GM12878 (cell line): ENCODE measurements around the gene KLHDC8A. TPM values are rescaled to one million over a fixed set of nuclear protein-coding genes. Genes with fewer than 3 reads are reported as not detected.
A peak's percentile ranks its signal among the peaks of the same experiment; 100 is the strongest.

ENCODE experiments used
- BRCA1 ChIP-seq: IDR thresholded peaks from 2 replicates; pipeline ENCODE4 v1.6.1; 2011; ENCODE audit warnings: low read depth, low read length, improper control_type of control experiment
- CHD4 ChIP-seq: fragments of 200-600 bp; sonication (generic); IDR thresholded peaks from 2 replicates; pipeline ENCODE4 v1.6.1; 2016; ENCODE audit warnings: mild to moderate bottlenecking
- CREM ChIP-seq: IDR thresholded peaks from 2 replicates; pipeline ENCODE4 v1.6.1; 2014; ENCODE audit warnings: antibody characterized with exemption, low read depth
- DPF2 ChIP-seq: fragments of 450-650 bp; IDR thresholded peaks from 2 replicates; pipeline ENCODE4 v1.6.1; 2017; ENCODE audit warnings: mild to moderate bottlenecking
- EP300 ChIP-seq, 2 experiments: fragments of 150-350 bp in 1 of 2; IDR thresholded peaks; 2 replicates each; pipeline ENCODE4 v1.6.1; 2011 to 2012; ENCODE audit warnings: low read depth in 2 of 2, low read length in 2 of 2, borderline replicate concordance in 1 of 2, improper control_type of control experiment in 1 of 2, inconsistent platforms in 1 of 2; ENCODE audit not compliant: control insufficient read depth in 1 of 2
- FOS ChIP-seq: IDR thresholded peaks from 3 replicates; pipeline ENCODE4 v1.6.1; 2011; ENCODE audit warnings: borderline replicate concordance; ENCODE audit not compliant: insufficient read length; ENCODE audit errors: extremely low read depth
- HCFC1 ChIP-seq: fragments of 150-350 bp; IDR thresholded peaks from 2 replicates; pipeline ENCODE4 v1.6.1; 2014; ENCODE audit warnings: low read length
- MTA2 ChIP-seq: fragments of 450-650 bp; IDR thresholded peaks from 2 replicates; pipeline ENCODE4 v1.6.1; 2016; ENCODE audit warnings: low read depth, mild to moderate bottlenecking, moderate library complexity
- MYC ChIP-seq: IDR thresholded peaks from 2 replicates; pipeline ENCODE4 v1.6.1; 2011; ENCODE audit warnings: mild to moderate bottlenecking, low read length, moderate library complexity, inconsistent platforms; ENCODE audit not compliant: insufficient read depth, insufficient replicate concordance, insufficient read length, severe bottlenecking
- NR2C1 ChIP-seq: fragments of 450-650 bp; IDR thresholded peaks from 2 replicates; pipeline ENCODE4 v1.6.1; 2017; ENCODE audit warnings: antibody characterized with exemption, mild to moderate bottlenecking, moderate library complexity
- PML ChIP-seq: IDR thresholded peaks from 2 replicates; pipeline ENCODE4 v1.6.1; 2012; ENCODE audit warnings: low read length, inconsistent platforms
- SIX5 ChIP-seq: IDR thresholded peaks from 2 replicates; pipeline ENCODE4 v1.6.1; 2011; ENCODE audit warnings: mild to moderate bottlenecking, low read depth, low read length, moderate library complexity; ENCODE audit not compliant: severe bottlenecking
- SMC3 ChIP-seq: IDR thresholded peaks from 2 replicates; pipeline ENCODE4 v1.6.1; 2011; ENCODE audit warnings: low read length, improper control_type of control experiment, borderline replicate concordance
- STAT1 ChIP-seq: fragments of 450-650 bp; conservative IDR thresholded peaks from 2 replicates; pipeline ENCODE4 v1.6.1; 2014; ENCODE audit warnings: antibody characterized with exemption, mild to moderate bottlenecking
- STAT3 ChIP-seq: IDR thresholded peaks from 2 replicates; pipeline ENCODE4 v1.6.1; 2011; ENCODE audit warnings: low read depth, low read length, improper control_type of control experiment
- SUPT20H ChIP-seq: IDR thresholded peaks from 2 replicates; pipeline ENCODE4 v1.6.1; 2011; ENCODE audit warnings: low read depth, mild to moderate bottlenecking, low read length, moderate library complexity, borderline replicate concordance; ENCODE audit not compliant: control insufficient read depth
- ZBED1 ChIP-seq: IDR thresholded peaks from 2 replicates; pipeline ENCODE4 v1.6.1; 2016; ENCODE audit warnings: borderline replicate concordance
- ZNF207 ChIP-seq: fragments of 450-650 bp; IDR thresholded peaks from 2 replicates; pipeline ENCODE4 v1.6.1; 2014; ENCODE audit warnings: antibody characterized with exemption, mild to moderate bottlenecking, borderline replicate concordance
- ZNF274 ChIP-seq: IDR thresholded peaks from one replicate; pipeline ENCODE4 v1.8.0; 2011; ENCODE audit not compliant: insufficient read length, insufficient read depth
- polyA plus RNA-seq, 11 experiments: library from polyadenylated mRNA; depleted of rRNA in 4 of 11; unstranded in 6 of 11; stranded (reverse) in 5 of 11; fragments of >200 nt; fragmentation: Nextera tagmentation in 4 of 11; fragmentation: Illumina TruSeq in 1 of 11; extraction: Ambion mirVana in 4 of 11; extraction: Trizol in 1 of 11; gene quantifications; 1 replicate in 1 of 11; 2 replicates in 10 of 11; pipeline versions ENCODE4 v1.2.1 to v1.2.3, GENCODE V29; 2011 to 2016; ENCODE audit warnings: inconsistent platforms in 2 of 11, missing spikeins in 2 of 11, low read depth in 1 of 11
- total RNA-seq, 4 experiments: library from RNA; depleted of rRNA in 3 of 4; stranded (reverse); fragments of >200 nt in 3 of 4; fragmentation: Illumina TruSeq in 1 of 4; extraction: Trizol in 1 of 4; gene quantifications; 2 replicates each; pipeline versions ENCODE4 v1.2.1 to v1.2.3, GENCODE V29; 2013 to 2021
- TF ChIP-seq, protein P1 (sequence below): IDR thresholded peaks from 2 replicates; pipeline ENCODE4 v1.6.1; 2012; ENCODE audit warnings: mild to moderate bottlenecking, low read depth, low read length
- TF ChIP-seq, protein P2 (sequence below): fragments of 450-650 bp; formaldehyde crosslinking; IDR thresholded peaks from 2 replicates; pipeline ENCODE4 v1.5.0; 2022; ENCODE audit warnings: mild to moderate bottlenecking, missing genetic modification characterization
- TF ChIP-seq, protein P3 (sequence below): IDR thresholded peaks from 2 replicates; pipeline ENCODE4 v1.6.1; 2011; ENCODE audit warnings: borderline replicate concordance, low read depth, mild to moderate bottlenecking, moderate library complexity, low read length; ENCODE audit not compliant: insufficient read depth, poor library complexity, severe bottlenecking

The KLHDC8A gene
- total and polyA plus RNA-seq, 10 of the 15 experiments (the other 5 are each of a cell fraction or from before 2014, with no cell fraction given), result not detected

DNA sequence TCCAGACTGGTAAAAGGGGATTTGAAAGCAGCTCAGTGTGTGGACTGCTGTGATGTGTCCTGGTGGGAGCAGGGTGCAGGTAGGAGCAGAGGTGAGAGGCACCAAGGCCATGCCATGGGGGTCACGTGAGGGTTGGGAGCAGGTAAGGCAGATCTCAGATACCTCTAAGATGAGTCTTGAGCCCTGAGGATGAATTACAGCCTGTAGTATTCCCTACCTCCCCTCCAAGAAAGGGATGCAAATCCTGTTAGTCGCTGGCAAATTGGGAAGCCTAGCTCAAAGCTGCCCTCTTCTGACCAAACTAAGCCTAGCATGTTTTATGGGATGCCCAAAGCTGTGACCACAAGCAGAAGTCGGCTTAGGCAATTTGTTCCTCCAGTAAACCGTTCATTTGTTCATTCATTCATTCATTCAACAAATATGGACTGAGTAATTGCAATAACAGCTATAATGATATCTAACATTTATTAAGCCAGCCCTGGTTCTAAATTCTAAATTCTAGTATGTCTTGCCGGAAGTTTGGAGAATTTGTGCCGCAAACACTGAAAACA is 31.3 kb downstream of the KLHDC8A start (continued):
- TF ChIP-seq, protein P1, sequence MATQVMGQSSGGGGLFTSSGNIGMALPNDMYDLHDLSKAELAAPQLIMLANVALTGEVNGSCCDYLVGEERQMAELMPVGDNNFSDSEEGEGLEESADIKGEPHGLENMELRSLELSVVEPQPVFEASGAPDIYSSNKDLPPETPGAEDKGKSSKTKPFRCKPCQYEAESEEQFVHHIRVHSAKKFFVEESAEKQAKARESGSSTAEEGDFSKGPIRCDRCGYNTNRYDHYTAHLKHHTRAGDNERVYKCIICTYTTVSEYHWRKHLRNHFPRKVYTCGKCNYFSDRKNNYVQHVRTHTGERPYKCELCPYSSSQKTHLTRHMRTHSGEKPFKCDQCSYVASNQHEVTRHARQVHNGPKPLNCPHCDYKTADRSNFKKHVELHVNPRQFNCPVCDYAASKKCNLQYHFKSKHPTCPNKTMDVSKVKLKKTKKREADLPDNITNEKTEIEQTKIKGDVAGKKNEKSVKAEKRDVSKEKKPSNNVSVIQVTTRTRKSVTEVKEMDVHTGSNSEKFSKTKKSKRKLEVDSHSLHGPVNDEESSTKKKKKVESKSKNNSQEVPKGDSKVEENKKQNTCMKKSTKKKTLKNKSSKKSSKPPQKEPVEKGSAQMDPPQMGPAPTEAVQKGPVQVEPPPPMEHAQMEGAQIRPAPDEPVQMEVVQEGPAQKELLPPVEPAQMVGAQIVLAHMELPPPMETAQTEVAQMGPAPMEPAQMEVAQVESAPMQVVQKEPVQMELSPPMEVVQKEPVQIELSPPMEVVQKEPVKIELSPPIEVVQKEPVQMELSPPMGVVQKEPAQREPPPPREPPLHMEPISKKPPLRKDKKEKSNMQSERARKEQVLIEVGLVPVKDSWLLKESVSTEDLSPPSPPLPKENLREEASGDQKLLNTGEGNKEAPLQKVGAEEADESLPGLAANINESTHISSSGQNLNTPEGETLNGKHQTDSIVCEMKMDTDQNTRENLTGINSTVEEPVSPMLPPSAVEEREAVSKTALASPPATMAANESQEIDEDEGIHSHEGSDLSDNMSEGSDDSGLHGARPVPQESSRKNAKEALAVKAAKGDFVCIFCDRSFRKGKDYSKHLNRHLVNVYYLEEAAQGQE, result no peak
- TF ChIP-seq, protein P2, sequence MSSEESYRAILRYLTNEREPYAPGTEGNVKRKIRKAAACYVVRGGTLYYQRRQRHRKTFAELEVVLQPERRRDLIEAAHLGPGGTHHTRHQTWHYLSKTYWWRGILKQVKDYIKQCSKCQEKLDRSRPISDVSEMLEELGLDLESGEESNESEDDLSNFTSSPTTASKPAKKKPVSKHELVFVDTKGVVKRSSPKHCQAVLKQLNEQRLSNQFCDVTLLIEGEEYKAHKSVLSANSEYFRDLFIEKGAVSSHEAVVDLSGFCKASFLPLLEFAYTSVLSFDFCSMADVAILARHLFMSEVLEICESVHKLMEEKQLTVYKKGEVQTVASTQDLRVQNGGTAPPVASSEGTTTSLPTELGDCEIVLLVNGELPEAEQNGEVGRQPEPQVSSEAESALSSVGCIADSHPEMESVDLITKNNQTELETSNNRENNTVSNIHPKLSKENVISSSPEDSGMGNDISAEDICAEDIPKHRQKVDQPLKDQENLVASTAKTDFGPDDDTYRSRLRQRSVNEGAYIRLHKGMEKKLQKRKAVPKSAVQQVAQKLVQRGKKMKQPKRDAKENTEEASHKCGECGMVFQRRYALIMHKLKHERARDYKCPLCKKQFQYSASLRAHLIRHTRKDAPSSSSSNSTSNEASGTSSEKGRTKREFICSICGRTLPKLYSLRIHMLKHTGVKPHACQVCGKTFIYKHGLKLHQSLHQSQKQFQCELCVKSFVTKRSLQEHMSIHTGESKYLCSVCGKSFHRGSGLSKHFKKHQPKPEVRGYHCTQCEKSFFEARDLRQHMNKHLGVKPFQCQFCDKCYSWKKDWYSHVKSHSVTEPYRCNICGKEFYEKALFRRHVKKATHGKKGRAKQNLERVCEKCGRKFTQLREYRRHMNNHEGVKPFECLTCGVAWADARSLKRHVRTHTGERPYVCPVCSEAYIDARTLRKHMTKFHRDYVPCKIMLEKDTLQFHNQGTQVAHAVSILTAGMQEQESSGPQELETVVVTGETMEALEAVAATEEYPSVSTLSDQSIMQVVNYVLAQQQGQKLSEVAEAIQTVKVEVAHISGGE (CRISPR knock-in tag), result no peak
- TF ChIP-seq SMC3, result peak; percentile 97
- no peak for TF ChIP-seq ZBED1
- no peak for TF ChIP-seq ZNF274
- TF ChIP-seq MTA2, result peak; percentile 23; the same call in 1 of the 2 replicates
- no peak for TF ChIP-seq HCFC1
- TF ChIP-seq, protein P3, sequence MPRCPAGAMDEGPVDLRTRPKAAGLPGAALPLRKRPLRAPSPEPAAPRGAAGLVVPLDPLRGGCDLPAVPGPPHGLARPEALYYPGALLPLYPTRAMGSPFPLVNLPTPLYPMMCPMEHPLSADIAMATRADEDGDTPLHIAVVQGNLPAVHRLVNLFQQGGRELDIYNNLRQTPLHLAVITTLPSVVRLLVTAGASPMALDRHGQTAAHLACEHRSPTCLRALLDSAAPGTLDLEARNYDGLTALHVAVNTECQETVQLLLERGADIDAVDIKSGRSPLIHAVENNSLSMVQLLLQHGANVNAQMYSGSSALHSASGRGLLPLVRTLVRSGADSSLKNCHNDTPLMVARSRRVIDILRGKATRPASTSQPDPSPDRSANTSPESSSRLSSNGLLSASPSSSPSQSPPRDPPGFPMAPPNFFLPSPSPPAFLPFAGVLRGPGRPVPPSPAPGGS, result no peak
- no peak for TF ChIP-seq PML
- no peak for TF ChIP-seq ZNF207
- no peak for TF ChIP-seq MYC
- TF ChIP-seq DPF2, result no peak
- no peak for TF ChIP-seq FOS
- no peak for TF ChIP-seq NR2C1
- no peak for TF ChIP-seq STAT3
- TF ChIP-seq CHD4, result no peak
- no peak for TF ChIP-seq SIX5
- no peak for TF ChIP-seq BRCA1
- TF ChIP-seq EP300 (IDR thresholded peaks at IDR 0.05; ENCODE audit: borderline replicate concordance in 1 of 2, control insufficient read depth in 1 of 2, low read depth in 2 of 2, low read length in 2 of 2), result no peak
- no peak for TF ChIP-seq STAT1
- TF ChIP-seq SUPT20H, result no peak
- no peak for TF ChIP-seq CREM
